ENCODE data around the gene TPRX1.

TPRX1 gene

GRCh38 chr19:47762615-47763308 lies 41.6 kb downstream of the TPRX1 start:
- H3K27me3 ChIP-seq (replicated peaks; ENCODE audit: insufficient read depth, low read length) = peaks cover 16% of the 10 kb centered on the region
- H3K79me2 ChIP-seq (ENCODE audit: low read length) = no peaks in the 10 kb centered on the region
- no peak overlapping the region for H3K9ac ChIP-seq (ENCODE audit: low read length)
- H3K4me1 ChIP-seq (ENCODE audit: low read length) = no peaks in the 10 kb centered on the region
- H3F3A ChIP-seq (ENCODE audit: insufficient read depth, low read length) = no peaks in the 10 kb centered on the region
- DNase-seq = no peak
- TF ChIP-seq CTCF (IDR thresholded peaks at IDR 0.05; ENCODE audit: low read length) = no peak
- TF ChIP-seq EZH2phosphoT487 (IDR thresholded peaks at IDR 0.05; ENCODE audit: low read length) = no peak
- no peak for TF ChIP-seq EZH2 (optimal IDR thresholded peaks at IDR 0.05; ENCODE audit: low read depth, low read length)
- H3K27ac ChIP-seq (ENCODE audit: low read length) = no peak overlapping the region
- no peak overlapping the region for H3K4me2 ChIP-seq (ENCODE audit: low read depth, low read length)
- no peak overlapping the region for H3K4me3 ChIP-seq (ENCODE audit: low read length)
- H3K36me3 ChIP-seq (replicated peaks; ENCODE audit: insufficient read depth, low read length) = no peaks in the 10 kb centered on the region
- H4K20me1 ChIP-seq (ENCODE audit: insufficient read depth, low read length) = no peaks in the 10 kb centered on the region
- H2AFZ ChIP-seq (ENCODE audit: low read length) = no peak overlapping the region
- H3K9me2 ChIP-seq (replicated peaks; ENCODE audit: insufficient read depth, low read length) = no peaks in the 10 kb centered on the region
- H3K9me3 ChIP-seq (replicated peaks; ENCODE audit: insufficient read depth, low read length) = no peaks in the 10 kb centered on the region

GRCh38 chr19:47762151-47762550 lies 42.2 kb downstream of the TPRX1 start:
- H3K36me3 ChIP-seq (replicated peaks; ENCODE audit: insufficient read depth, low read length) = no peaks in the 10 kb centered on the region
- H3F3A ChIP-seq (ENCODE audit: insufficient read depth, low read length) = no peaks in the 10 kb centered on the region
- H4K20me1 ChIP-seq (ENCODE audit: insufficient read depth, low read length) = no peaks in the 10 kb centered on the region
- TF ChIP-seq EZH2phosphoT487 (IDR thresholded peaks at IDR 0.05; ENCODE audit: low read length) (no peak), CTCF (IDR thresholded peaks at IDR 0.05; ENCODE audit: low read length) (no peak), EZH2 (optimal IDR thresholded peaks at IDR 0.05; ENCODE audit: low read depth, low read length) (no peak)
- no peaks in the 10 kb centered on the region for H3K9me2 ChIP-seq (replicated peaks; ENCODE audit: insufficient read depth, low read length)
- H2AFZ ChIP-seq (ENCODE audit: low read length) = no peak overlapping the region
- no peaks in the 10 kb centered on the region for H3K79me2 ChIP-seq (ENCODE audit: low read length)
- H3K9me3 ChIP-seq (replicated peaks; ENCODE audit: insufficient read depth, low read length) = no peaks in the 10 kb centered on the region
- H3K4me1 ChIP-seq (ENCODE audit: low read length) = no peaks in the 10 kb centered on the region
- no peak overlapping the region for H3K27ac ChIP-seq (ENCODE audit: low read length)
- DNase-seq = no peak
- no peak overlapping the region for H3K4me3 ChIP-seq (ENCODE audit: low read length)
- no peak overlapping the region for H3K4me2 ChIP-seq (ENCODE audit: low read depth, low read length)
- peaks cover 12% of the 10 kb centered on the region for H3K27me3 ChIP-seq (replicated peaks; ENCODE audit: insufficient read depth, low read length)
- H3K9ac ChIP-seq (ENCODE audit: low read length) = no peak overlapping the region

- Histone ChIP-seq H3K4me3 (ENCODE audit: low read length) (no peak overlapping the region), H3F3A (ENCODE audit: insufficient read depth, low read length) (no peaks in the 10 kb centered on the region), H3K79me2 (ENCODE audit: low read length) (no peaks in the 10 kb centered on the region), H3K27ac (ENCODE audit: low read length) (no peak overlapping the region), H4K20me1 (ENCODE audit: insufficient read depth, low read length) (no peaks in the 10 kb centered on the region), H2AFZ (ENCODE audit: low read length) (no peak overlapping the region), H3K9ac (ENCODE audit: low read length) (no peak overlapping the region), H3K27me3 (replicated peaks; ENCODE audit: insufficient read depth, low read length) (peaks cover 7% of the 10 kb centered on the region; the same call in 1 of the 2 replicates), H3K9me2 (replicated peaks; ENCODE audit: insufficient read depth, low read length) (no peaks in the 10 kb centered on the region), H3K4me1 (ENCODE audit: low read length) (no peaks in the 10 kb centered on the region), H3K9me3 (replicated peaks; ENCODE audit: insufficient read depth, low read length) (no peaks in the 10 kb centered on the region), H3K36me3 (replicated peaks; ENCODE audit: insufficient read depth, low read length) (no peaks in the 10 kb centered on the region), H3K4me2 (ENCODE audit: low read depth, low read length) (no peak overlapping the region)
- no peak for DNase-seq
- TF ChIP-seq EZH2phosphoT487 (IDR thresholded peaks at IDR 0.05; ENCODE audit: low read length) = no peak
- TF ChIP-seq CTCF (IDR thresholded peaks at IDR 0.05; ENCODE audit: low read length) = no peak
- TF ChIP-seq EZH2 (optimal IDR thresholded peaks at IDR 0.05; ENCODE audit: low read depth, low read length) = no peak
Observed at GRCh38 chr19:47761566-47761965, 42.8 kb downstream of the TPRX1 start.

All from MM.1S (cell line).